IMR-90 (cell line): Measurements from ENCODE around the gene DLG5. TPM values are rescaled to one million over a fixed set of nuclear protein-coding genes. Genes with fewer than 3 reads are reported as not detected.

Experiments used
- ATAC-seq: fragments of 200-7000 bp; cut with Tn5 transposase; 2 replicates; pipeline ENCODE4 v1.9.1; 2020; ENCODE audit warnings: low read depth, mild to moderate bottlenecking, moderate library complexity
- BruUV-seq: library from RNA; stranded (reverse); fragments of 400-500 nt; replicated peaks from 2 replicates; lab custom pipeline; 2021; lab: Mats Ljungman, UMichigan
- CTCF ChIA-PET: fragments of 300-600 bp; formaldehyde crosslinking; extraction: SDS; loops from one replicate; lab custom pipeline; 2021; ENCODE audit warnings: antibody characterized with exemption; lab: Yijun Ruan, JAX
- POLR2A ChIA-PET: fragments of 300-600 bp; sonication (Branson Sonifier 250); formaldehyde crosslinking; loops from one replicate; lab custom pipeline; 2022; ENCODE audit warnings: antibody characterized with exemption; ENCODE audit not compliant: unreplicated experiment; lab: Charles Lee
- DNase-seq: peaks from one replicate; pipeline ENCODE4 v3.0.0; 2013
- H2AFZ ChIP-seq: replicated peaks from 2 replicates; pipeline ENCODE3; 2013; ENCODE audit warnings: low read length, mild to moderate bottlenecking; ENCODE audit not compliant: poor library complexity
- H2AK5ac ChIP-seq: 2 replicates; pipeline ENCODE4 v1.6.1; 2013; ENCODE audit warnings: low read depth, low read length, inconsistent platforms
- H2AK9ac ChIP-seq: replicated peaks from 2 replicates; pipeline ENCODE3; 2013; ENCODE audit warnings: mild to moderate bottlenecking, low read depth, low read length, moderate library complexity; ENCODE audit not compliant: poor library complexity
- H2BK120ac ChIP-seq: 2 replicates; pipeline ENCODE4 v1.6.1; 2013; ENCODE audit warnings: low read depth, low read length, inconsistent platforms
- H2BK15ac ChIP-seq: 3 replicates; pipeline ENCODE4 v1.6.1; 2013; ENCODE audit warnings: low read depth, low read length, inconsistent platforms
- H2BK20ac ChIP-seq: 2 replicates; pipeline ENCODE4 v1.6.1; 2013; ENCODE audit warnings: low read depth, mild to moderate bottlenecking, inconsistent platforms, low read length, moderate library complexity
- H2BK5ac ChIP-seq: 2 replicates; pipeline ENCODE4 v1.6.1; 2013; ENCODE audit warnings: mild to moderate bottlenecking, low read depth, low read length, inconsistent platforms; ENCODE audit not compliant: poor library complexity, severe bottlenecking
- H3K14ac ChIP-seq: replicated peaks from 2 replicates; pipeline ENCODE4 v1.6.1; 2013; ENCODE audit warnings: low read depth, low read length, inconsistent platforms
- H3K18ac ChIP-seq: 2 replicates; pipeline ENCODE4 v1.6.1; 2013; ENCODE audit warnings: low read depth, low read length, control low read depth
- H3K23ac ChIP-seq: 2 replicates; pipeline ENCODE4 v1.6.1; 2013; ENCODE audit warnings: low read depth, low read length, inconsistent platforms
- H3K27ac ChIP-seq: 2 replicates; pipeline ENCODE4 v1.5.1; 2013; ENCODE audit warnings: mild to moderate bottlenecking, control low read depth, low read length; ENCODE audit not compliant: insufficient read depth
- H3K27me3 ChIP-seq: 2 replicates; pipeline ENCODE4 v1.6.1; 2013; ENCODE audit warnings: low read length; ENCODE audit not compliant: control insufficient read depth, insufficient read depth
- H3K36me3 ChIP-seq: 2 replicates; pipeline ENCODE4 v1.6.1; 2013; ENCODE audit warnings: low read length, mixed read lengths; ENCODE audit not compliant: control insufficient read depth, insufficient read depth
- H3K4ac ChIP-seq: 2 replicates; pipeline ENCODE4 v1.6.1; 2013; ENCODE audit warnings: low read depth, low read length, inconsistent platforms
- H3K4me1 ChIP-seq: 2 replicates; pipeline ENCODE4 v1.6.1; 2013; ENCODE audit warnings: low read length, mixed read lengths; ENCODE audit not compliant: control insufficient read depth, insufficient read depth
- H3K4me2 ChIP-seq: 2 replicates; pipeline ENCODE4 v1.6.1; 2013; ENCODE audit warnings: low read depth, mild to moderate bottlenecking, control low read depth, low read length, moderate library complexity
- H3K4me3 ChIP-seq: 2 replicates; pipeline ENCODE4 v1.5.1; 2013; ENCODE audit warnings: low read depth, mild to moderate bottlenecking, control low read depth, low read length, moderate library complexity; ENCODE audit not compliant: insufficient read depth
- H3K56ac ChIP-seq: 2 replicates; pipeline ENCODE4 v1.6.1; 2013; ENCODE audit warnings: low read length, inconsistent platforms; ENCODE audit not compliant: insufficient read depth; ENCODE audit errors: extremely low read depth
- H3K79me1 ChIP-seq, 2 experiments: 2 replicates each; pipeline ENCODE4 v1.6.1; 2013; ENCODE audit warnings: low read length in 2 of 2, inconsistent platforms in 1 of 2, low read depth in 1 of 2
- H3K9ac ChIP-seq: 2 replicates; pipeline ENCODE4 v1.6.1; 2013; ENCODE audit warnings: low read depth, low read length, control low read depth
- H3K9me1 ChIP-seq: 2 replicates; pipeline ENCODE4 v1.6.1; 2013; ENCODE audit warnings: low read length, inconsistent platforms; ENCODE audit not compliant: insufficient read depth
- H3K9me3 ChIP-seq: 2 replicates; pipeline ENCODE4 v1.6.1; 2013; ENCODE audit warnings: low read length; ENCODE audit not compliant: control insufficient read depth, insufficient read depth
- H4K20me1 ChIP-seq: 2 replicates; pipeline ENCODE4 v1.6.1; 2013; ENCODE audit warnings: low read length, inconsistent platforms; ENCODE audit not compliant: insufficient read depth
- H4K5ac ChIP-seq: 2 replicates; pipeline ENCODE4 v1.6.1; 2013; ENCODE audit warnings: mild to moderate bottlenecking, low read depth, low read length, control low read depth
- H4K8ac ChIP-seq, 2 experiments: 2 replicates each; pipeline ENCODE4 v1.6.1; 2013; ENCODE audit warnings: low read depth in 2 of 2, low read length in 2 of 2, control low read depth in 1 of 2, inconsistent platforms in 1 of 2
- H4K91ac ChIP-seq: 2 replicates; pipeline ENCODE4 v1.6.1; 2013; ENCODE audit warnings: low read depth, low read length, inconsistent platforms; ENCODE audit not compliant: insufficient read depth
- BHLHE40 ChIP-seq: fragments of 150-350 bp; IDR thresholded peaks from 2 replicates; pipeline ENCODE4 v1.6.1; 2016; ENCODE audit warnings: mild to moderate bottlenecking, low read depth, low read length
- CEBPB ChIP-seq: IDR thresholded peaks from 2 replicates; pipeline ENCODE4 v1.6.1; 2012; ENCODE audit warnings: low read depth, low read length, improper control_type of control experiment
- CHD1 ChIP-seq: IDR thresholded peaks from 2 replicates; pipeline ENCODE4 v1.6.1; 2012; ENCODE audit warnings: low read depth, low read length, improper control_type of control experiment
- CTCF ChIP-seq: conservative IDR thresholded peaks from 2 replicates; pipeline ENCODE4 v1.5.1; 2012; ENCODE audit warnings: mild to moderate bottlenecking, low read depth, low read length, improper control_type of control experiment
- ELK1 ChIP-seq: fragments of 150-350 bp; IDR thresholded peaks from 2 replicates; pipeline ENCODE4 v1.6.1; 2016; ENCODE audit warnings: low read depth, mild to moderate bottlenecking, low read length, moderate library complexity, borderline replicate concordance
- FOS ChIP-seq: fragments of 150-350 bp; IDR thresholded peaks from 2 replicates; pipeline ENCODE4 v1.6.1; 2016; ENCODE audit warnings: low read depth, low read length
- MAFK ChIP-seq: IDR thresholded peaks from 2 replicates; pipeline ENCODE4 v1.6.1; 2012; ENCODE audit warnings: low read depth, low read length, improper control_type of control experiment
- MAZ ChIP-seq: IDR thresholded peaks from 2 replicates; pipeline ENCODE4 v1.6.1; 2012; ENCODE audit warnings: low read depth, mild to moderate bottlenecking, low read length, improper control_type of control experiment, moderate library complexity, borderline replicate concordance
- MXI1 ChIP-seq: IDR thresholded peaks from 2 replicates; pipeline ENCODE4 v1.6.1; 2012; ENCODE audit warnings: low read depth, mild to moderate bottlenecking, low read length, moderate library complexity, borderline replicate concordance
- NFE2L2 ChIP-seq: fragments of 150-350 bp; IDR thresholded peaks from 2 replicates; pipeline ENCODE4 v1.6.1; 2016; ENCODE audit warnings: low read depth, mild to moderate bottlenecking, low read length
- POLR2A ChIP-seq: IDR thresholded peaks from 2 replicates; pipeline ENCODE4 v1.6.1; 2012; ENCODE audit warnings: mild to moderate bottlenecking, low read depth, low read length
- RAD21 ChIP-seq: IDR thresholded peaks from 2 replicates; pipeline ENCODE4 v1.6.1; 2012; ENCODE audit warnings: low read length, improper control_type of control experiment
- RCOR1 ChIP-seq: IDR thresholded peaks from 2 replicates; pipeline ENCODE4 v1.6.1; 2012; ENCODE audit warnings: mild to moderate bottlenecking, low read length, improper control_type of control experiment; ENCODE audit not compliant: insufficient replicate concordance
- RFX5 ChIP-seq: IDR thresholded peaks from 2 replicates; pipeline ENCODE4 v1.8.0; 2012; ENCODE audit warnings: low read depth, mild to moderate bottlenecking, low read length, moderate library complexity
- SMC3 ChIP-seq: fragments of 150-350 bp; IDR thresholded peaks from 2 replicates; pipeline ENCODE4 v1.6.1; 2016; ENCODE audit warnings: low read depth, mild to moderate bottlenecking, antibody characterized with exemption, low read length, moderate library complexity
- USF2 ChIP-seq: fragments of 150-350 bp; IDR thresholded peaks from 2 replicates; pipeline ENCODE4 v1.6.1; 2017; ENCODE audit warnings: mild to moderate bottlenecking, antibody characterized with exemption, low read length, low read depth
- WGBS, 2 experiments: methylation state at CpG; one replicate each; pipeline versions ENCODE4 v1.1.5 to v1.1.7; 2013; ENCODE audit warnings: missing lambda C conversion rate in 2 of 2; ENCODE audit not compliant: insufficient read length in 1 of 2; ENCODE audit errors: extremely low coverage in 2 of 2; 5-methylcytosine and 5-hydroxymethylcytosine counted together
- dilution Hi-C: fragments of 300-500 bp; cut with HindIII; formaldehyde crosslinking; loops from one replicate; pipeline ENCODE4 v1.14.3; 2018; ENCODE audit warnings: low sequenced_read_pairs; ENCODE audit not compliant: unreplicated experiment
- in situ Hi-C: fragments of 300-500 bp; cut with MboI; formaldehyde crosslinking; loops from 3 replicates; pipeline ENCODE4 v1.14.3; 2019; ENCODE audit warnings: low sequenced_read_pairs, inconsistent platforms, mixed read lengths
- intact Hi-C: fragments of 100-400 bp; cut with micrococcal nuclease; formaldehyde crosslinking; loops from 2 replicates; pipeline ENCODE4 v1.10.0; 2022
- polyA plus RNA-seq, 3 experiments: library from polyadenylated mRNA; depleted of rRNA; stranded (reverse); fragments of >200 nt; gene quantifications; 2 replicates each; pipeline ENCODE4 v1.2.3, GENCODE V29; 2012; ENCODE audit warnings: low replicate concordance in 1 of 3
- total RNA-seq: library from RNA; depleted of rRNA; stranded (reverse); fragments of >200 nt; gene quantifications from 2 replicates; pipeline ENCODE4 v1.2.3, GENCODE V29; 2012

The DLG5 gene
- total and polyA plus RNA-seq, 2 of the 4 experiments (the other 2 are of a cell fraction) = 12.7 to 28.7 TPM

DNA sequence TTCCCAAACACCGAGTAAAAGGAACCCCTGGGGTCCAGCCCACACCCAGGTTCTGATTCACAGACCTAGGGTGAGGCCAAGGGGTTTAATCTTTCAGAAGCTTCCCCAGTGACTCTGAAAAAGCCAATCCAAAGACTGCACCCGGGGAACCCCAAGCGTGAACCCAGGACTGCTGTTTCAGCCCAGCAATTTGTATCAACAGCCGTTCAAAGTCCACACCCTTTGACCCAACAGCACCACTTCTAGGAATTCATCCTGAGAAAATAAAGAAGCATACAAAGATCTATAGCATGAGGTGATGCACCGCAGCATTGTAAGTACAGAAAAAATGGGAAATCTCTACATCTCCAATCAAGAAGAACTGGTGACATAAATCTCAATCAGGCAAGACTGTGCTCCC is 24.4 kb downstream of the DLG5 start:
- Histone ChIP-seq H3K56ac (no peak overlapping the region), H3K79me1 (peaks cover 40 to 75% of the 10 kb centered on the region in 2 experiments), H3K36me3 (no peaks in the 10 kb centered on the region; the same call in 1 of the 2 replicates), H3K9me1 (peaks cover 47% of the 10 kb centered on the region), H3K23ac (no peak overlapping the region), H3K27me3 (no peaks in the 10 kb centered on the region), H2AFZ (no peak overlapping the region), H3K9ac (no peak overlapping the region), H4K20me1 (peaks cover 70% of the 10 kb centered on the region), H4K8ac (no peak overlapping the region), H2AK5ac (no peak overlapping the region), H3K4me3 (no peak overlapping the region), H3K4me1 (peaks cover 19% of the 10 kb centered on the region), H2BK15ac (no peak overlapping the region), H2BK20ac (no peak overlapping the region), H4K91ac (no peak overlapping the region), H3K4me2 (no peak overlapping the region), H3K27ac (no peak overlapping the region), H2AK9ac (no peak overlapping the region), H4K5ac (no peak overlapping the region), H3K18ac (no peak overlapping the region), H3K14ac (no peak overlapping the region), H2BK5ac (no peak overlapping the region), H3K4ac (no peak overlapping the region), H3K9me3 (no peaks in the 10 kb centered on the region), H2BK120ac (no peak overlapping the region)
- intact Hi-C loops (no loop called here), in situ Hi-C loops (no loop called here), dilution Hi-C loops (no loop called here)
- CTCF ChIA-PET = no interaction called here
- POLR2A ChIA-PET = no interaction called here
- no TSS peak for BruUV-seq
- TF ChIP-seq SMC3 (no peak), USF2 (no peak), RCOR1 (no peak), CHD1 (no peak), BHLHE40 (no peak), CEBPB (no peak), RFX5 (no peak), MXI1 (no peak), CTCF (no peak), POLR2A (no peak), MAFK (no peak), ELK1 (no peak), MAZ (no peak), RAD21 (no peak), FOS (no peak), NFE2L2 (no peak)
- 100% methylated on average over 1 of the region's 5 CpGs; no CpG with 5 or more reads in 1 of the 2 experiments for WGBS, 2 experiments
- ATAC-seq = no peak
- DNase-seq = no peak
